Thymus (tissue), 11 donors: ENCODE data around the gene DCP2. TPM values are rescaled to one million over a fixed set of nuclear protein-coding genes. Genes with fewer than 3 reads are reported as not detected.

ENCODE experiments used
- DNase-seq, 9 donors: peaks; one replicate each; pipeline ENCODE4 v3.0.0-alpha.2; 2013; ENCODE audit warnings: low spot score in 9 of 9, low read depth in 6 of 9, missing footprints in 1 of 9
- H3K27ac ChIP-seq, 2 donors: one replicate each; pipeline ENCODE4 v1.5.1; 2013; ENCODE audit warnings: control low read depth in 1 of 2, low read depth in 1 of 2, low read length in 1 of 2, mild to moderate bottlenecking in 1 of 2, moderate library complexity in 1 of 2
- H3K27me3 ChIP-seq, 2 donors: one replicate each; pipeline ENCODE4 v1.5.1; 2013; ENCODE audit warnings: low read length in 1 of 2; ENCODE audit not compliant: control insufficient read depth in 2 of 2, insufficient read depth in 1 of 2
- H3K36me3 ChIP-seq, 2 donors: one replicate each; pipeline ENCODE4 v1.5.1; 2013; ENCODE audit warnings: low read length in 1 of 2, mild to moderate bottlenecking in 1 of 2, moderate library complexity in 1 of 2; ENCODE audit not compliant: control insufficient read depth in 2 of 2, insufficient read depth in 2 of 2
- H3K4me1 ChIP-seq, 2 donors: one replicate each; pipeline ENCODE4 v1.5.1; 2013; ENCODE audit warnings: low read length in 2 of 2; ENCODE audit not compliant: control insufficient read depth in 2 of 2, insufficient read depth in 2 of 2
- H3K4me3 ChIP-seq, 2 donors: one replicate each; pipeline ENCODE4 v1.5.1; 2013; ENCODE audit warnings: low read length in 2 of 2, control low read depth in 1 of 2, mild to moderate bottlenecking in 1 of 2
- H3K9me3 ChIP-seq, 2 donors: one replicate each; pipeline ENCODE4 v1.5.1; 2013; ENCODE audit warnings: low read length in 1 of 2, mild to moderate bottlenecking in 1 of 2; ENCODE audit not compliant: control insufficient read depth in 2 of 2, insufficient read depth in 1 of 2
- WGBS: extraction: QIAGEN DNeasy Blood & Tissue Kit; methylation state at CpG from one replicate; pipeline ENCODE4 v1.1.7; 2013; 5-methylcytosine and 5-hydroxymethylcytosine counted together
- polyA plus RNA-seq: library from polyadenylated mRNA; stranded (reverse); fragments of 200-250 nt; gene quantifications from one replicate; pipeline ENCODE4 v1.2.3, GENCODE V29; 2013
- total RNA-seq: library from RNA; stranded (reverse); fragments of 120-200 nt; gene quantifications from one replicate; pipeline ENCODE4 v1.2.4, GENCODE V29; 2013
- donor health status: healthy.

DCP2 gene
- total and polyA plus RNA-seq, 2 donors = 36.3 to 79.3 TPM

GRCh38 chr5:113035096-113035495 lies 58.5 kb downstream of the DCP2 start:
- Histone ChIP-seq H3K27ac (no peak overlapping the region), H3K9me3 (no peaks in the 10 kb centered on the region), H3K4me1 (peaks cover 0 to 5% of the 10 kb centered on the region in 2 donors), H3K36me3 (no peaks in the 10 kb centered on the region), H3K4me3 (no peak overlapping the region), H3K27me3 (no peaks in the 10 kb centered on the region)
- WGBS = 98% methylated on average over 1 of the region's 1 CpG
- no peak for DNase-seq

GRCh38 chr5:113036321-113036720 lies 59.7 kb downstream of the DCP2 start:
- Histone ChIP-seq H3K9me3 (no peaks in the 10 kb centered on the region), H3K27ac (no peak overlapping the region), H3K36me3 (no peaks in the 10 kb centered on the region), H3K4me1 (peaks cover under 1 to 8% of the 10 kb centered on the region in 2 donors), H3K4me3 (no peak overlapping the region), H3K27me3 (no peaks in the 10 kb centered on the region)
- 96% methylated on average over 4 of the region's 4 CpGs for WGBS
- no peak for DNase-seq

- no peak overlapping the region for H3K4me3 ChIP-seq
- no peak for DNase-seq
- peaks cover 2 to 8% of the 10 kb centered on the region in 2 donors for H3K4me1 ChIP-seq
- 100% methylated on average over 1 of the region's 1 CpG for WGBS
- H3K27me3 ChIP-seq = no peaks in the 10 kb centered on the region
- no peaks in the 10 kb centered on the region for H3K9me3 ChIP-seq
- no peaks in the 10 kb centered on the region for H3K36me3 ChIP-seq
- no peak overlapping the region for H3K27ac ChIP-seq
Measured at GRCh38 chr5:113036826-113037225, 60.2 kb downstream of the DCP2 start.

- Histone ChIP-seq H3K9me3 (no peaks in the 10 kb centered on the region), H3K4me1 (peaks cover 2 to 8% of the 10 kb centered on the region in 2 donors), H3K4me3 (no peak overlapping the region), H3K27me3 (no peaks in the 10 kb centered on the region), H3K36me3 (no peaks in the 10 kb centered on the region), H3K27ac (no peak overlapping the region)
- 98% methylated on average over 1 of the region's 1 CpG for WGBS
- DNase-seq = no peak
Measured at GRCh38 chr5:113038136-113038535, 61.5 kb downstream of the DCP2 start.

- no peak for DNase-seq
- Histone ChIP-seq H3K4me1 (peaks cover 2 to 8% of the 10 kb centered on the region in 2 donors), H3K27me3 (no peaks in the 10 kb centered on the region), H3K36me3 (no peaks in the 10 kb centered on the region), H3K27ac (no peak overlapping the region), H3K9me3 (no peaks in the 10 kb centered on the region), H3K4me3 (no peak overlapping the region)
- WGBS = 86% methylated on average over 9 of the region's 9 CpGs
Measured at GRCh38 chr5:113038714-113039113, 62.1 kb downstream of the DCP2 start.

- no peaks in the 10 kb centered on the region for H3K27me3 ChIP-seq
- peaks cover 2 to 8% of the 10 kb centered on the region in 2 donors for H3K4me1 ChIP-seq
- H3K36me3 ChIP-seq = no peaks in the 10 kb centered on the region
- DNase-seq = no peak
- H3K27ac ChIP-seq = no peak overlapping the region
- H3K9me3 ChIP-seq = no peaks in the 10 kb centered on the region
- no peak overlapping the region for H3K4me3 ChIP-seq
- 90% methylated on average over 14 of the region's 14 CpGs for WGBS
Measured at GRCh38 chr5:113039229-113039933, 62.8 kb downstream of the DCP2 start.

GRCh38 chr5:113039934-113040285 lies 63.3 kb downstream of the DCP2 start:
- Histone ChIP-seq H3K4me1 (peaks cover 2 to 8% of the 10 kb centered on the region in 2 donors), H3K27ac (no peak overlapping the region), H3K4me3 (no peak overlapping the region), H3K9me3 (no peaks in the 10 kb centered on the region), H3K36me3 (no peaks in the 10 kb centered on the region), H3K27me3 (no peaks in the 10 kb centered on the region)
- no peak for DNase-seq
- WGBS = 96% methylated on average over 4 of the region's 4 CpGs

- H3K36me3 ChIP-seq = no peaks in the 10 kb centered on the region
- no peaks in the 10 kb centered on the region for H3K9me3 ChIP-seq
- peaks cover 2 to 8% of the 10 kb centered on the region in 2 donors for H3K4me1 ChIP-seq
- H3K27ac ChIP-seq = no peak overlapping the region
- no peaks in the 10 kb centered on the region for H3K27me3 ChIP-seq
- DNase-seq = no peak
- no peak overlapping the region for H3K4me3 ChIP-seq
- 93% methylated on average over 6 of the region's 6 CpGs for WGBS
Measured at GRCh38 chr5:113040672-113041260, 64.2 kb downstream of the DCP2 start.

GRCh38 chr5:113042491-113043243 lies 66.1 kb downstream of the DCP2 start:
- Histone ChIP-seq H3K36me3 (no peaks in the 10 kb centered on the region), H3K4me1 (peaks cover 8% of the 10 kb centered on the region in 2 donors), H3K27me3 (no peaks in the 10 kb centered on the region), H3K27ac (no peak overlapping the region), H3K4me3 (no peak overlapping the region), H3K9me3 (no peaks in the 10 kb centered on the region)
- DNase-seq = no peak
- 97% methylated on average over 4 of the region's 4 CpGs for WGBS
